Measurements from ENCODE around the gene PNO1. TPM values are rescaled to one million over a fixed set of nuclear protein-coding genes. Genes with fewer than 3 reads are reported as not detected.

The PNO1 gene
- total and polyA plus RNA-seq, 8 donors = 6.1 to 65.8 (median 16.4) TPM

DNA sequence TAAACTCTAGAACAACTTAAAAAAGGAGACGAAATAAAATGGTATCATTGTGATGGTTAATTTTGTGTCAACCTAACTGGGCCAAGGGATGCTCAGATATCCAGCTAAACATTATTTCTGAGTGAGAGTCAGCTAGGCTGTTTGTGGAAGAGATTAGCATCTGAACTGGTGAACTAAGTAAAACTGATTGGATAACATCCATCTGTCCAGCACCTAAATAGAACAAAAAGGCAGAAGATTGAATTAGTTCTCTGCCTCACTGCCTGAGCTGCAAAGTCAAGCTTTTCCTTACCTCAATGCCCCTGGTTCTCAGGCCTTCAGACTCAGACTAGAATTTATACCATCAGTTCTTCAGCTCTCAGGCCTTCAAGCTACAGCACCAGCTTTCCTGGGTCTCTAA is 64.6 kb downstream of the PNO1 start:
- intact Hi-C loops (cut with DNase I; ENCODE audit: low total_unique reads) = no loop called here
- no peaks in the 10 kb centered on the region for H3K9me3 ChIP-seq
- H3K27me3 ChIP-seq = no peaks in the 10 kb centered on the region
- 87 to 88% (median 88%) methylated on average over 1 of the region's 1 CpG for WGBS, 5 donors
- no peak for TF ChIP-seq POLR2A (IDR thresholded peaks at IDR 0.05)
- peak overlapping the region in 1 of 5 donors; percentile 23 for H3K27ac ChIP-seq
- H3K4me1 ChIP-seq = peaks cover 29 to 87% (median 58%) of the 10 kb centered on the region in 4 donors
- no peak for DNase-seq
- H3K4me3 ChIP-seq = no peak overlapping the region
- no peaks in the 10 kb centered on the region for H3K36me3 ChIP-seq

DNA sequence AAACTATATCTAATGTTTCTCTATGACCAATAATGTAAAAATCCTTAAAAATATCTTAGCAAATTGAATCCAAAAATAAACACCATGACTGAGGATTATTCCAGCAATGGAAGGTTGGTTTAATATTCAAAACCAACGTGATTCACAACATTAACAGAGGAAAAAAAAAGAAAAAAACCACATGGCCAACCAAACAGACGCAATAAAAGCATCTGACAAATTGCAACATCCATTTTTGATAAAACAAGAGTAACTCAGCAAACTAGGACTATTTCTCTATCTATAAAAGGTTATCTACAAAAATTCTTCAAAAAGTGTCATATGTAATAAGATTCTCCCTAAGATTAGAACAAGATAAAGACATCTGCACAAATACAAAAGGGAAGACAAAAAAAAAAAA is 65.7 kb downstream of the PNO1 start:
- Histone ChIP-seq H3K27ac (peak overlapping the region in 1 of 5 donors; percentile 23), H3K9me3 (no peaks in the 10 kb centered on the region), H3K36me3 (no peaks in the 10 kb centered on the region), H3K4me1 (peaks cover 28 to 82% (median 55%) of the 10 kb centered on the region in 4 donors), H3K27me3 (no peaks in the 10 kb centered on the region), H3K4me3 (no peak overlapping the region)
- TF ChIP-seq EP300 (IDR thresholded peaks at IDR 0.05) (no peak), POLR2AphosphoS5 (IDR thresholded peaks at IDR 0.05) (no peak), POLR2A (IDR thresholded peaks at IDR 0.05) (no peak)
- TF ChIP-seq, protein P1, sequence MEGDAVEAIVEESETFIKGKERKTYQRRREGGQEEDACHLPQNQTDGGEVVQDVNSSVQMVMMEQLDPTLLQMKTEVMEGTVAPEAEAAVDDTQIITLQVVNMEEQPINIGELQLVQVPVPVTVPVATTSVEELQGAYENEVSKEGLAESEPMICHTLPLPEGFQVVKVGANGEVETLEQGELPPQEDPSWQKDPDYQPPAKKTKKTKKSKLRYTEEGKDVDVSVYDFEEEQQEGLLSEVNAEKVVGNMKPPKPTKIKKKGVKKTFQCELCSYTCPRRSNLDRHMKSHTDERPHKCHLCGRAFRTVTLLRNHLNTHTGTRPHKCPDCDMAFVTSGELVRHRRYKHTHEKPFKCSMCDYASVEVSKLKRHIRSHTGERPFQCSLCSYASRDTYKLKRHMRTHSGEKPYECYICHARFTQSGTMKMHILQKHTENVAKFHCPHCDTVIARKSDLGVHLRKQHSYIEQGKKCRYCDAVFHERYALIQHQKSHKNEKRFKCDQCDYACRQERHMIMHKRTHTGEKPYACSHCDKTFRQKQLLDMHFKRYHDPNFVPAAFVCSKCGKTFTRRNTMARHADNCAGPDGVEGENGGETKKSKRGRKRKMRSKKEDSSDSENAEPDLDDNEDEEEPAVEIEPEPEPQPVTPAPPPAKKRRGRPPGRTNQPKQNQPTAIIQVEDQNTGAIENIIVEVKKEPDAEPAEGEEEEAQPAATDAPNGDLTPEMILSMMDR (IDR thresholded peaks at IDR 0.05) = no peak
- intact Hi-C loops (cut with DNase I; ENCODE audit: low total_unique reads) = no loop called here
- DNase-seq = no peak
- 41 to 50% (median 47%) methylated on average over 2 of the region's 2 CpGs for WGBS, 5 donors

DNA sequence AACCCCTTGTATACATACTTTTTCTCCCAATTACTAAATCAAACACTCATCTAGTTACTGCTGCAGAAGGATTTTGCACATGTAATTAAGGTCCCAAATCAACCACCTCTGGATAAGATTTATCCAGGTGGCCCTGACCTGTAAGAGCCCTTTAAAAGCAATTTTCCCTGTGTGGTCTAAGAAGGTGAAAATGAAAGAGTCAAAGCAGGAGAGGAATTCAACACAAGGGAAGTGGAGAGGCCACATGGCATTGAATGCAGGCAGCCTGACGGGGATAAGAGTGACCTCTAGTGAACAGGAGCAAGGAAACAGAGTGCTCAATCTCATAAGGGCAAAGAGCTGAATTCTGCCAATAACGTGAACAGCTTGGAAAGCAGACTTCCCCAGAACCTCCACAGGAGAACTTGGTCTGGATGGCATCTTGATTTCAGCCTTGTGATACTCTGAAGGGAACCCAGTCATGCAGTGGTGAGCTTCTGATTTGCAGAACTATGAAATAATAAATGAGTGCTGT is 67.5 kb downstream of the PNO1 start:
- H3K36me3 ChIP-seq = no peaks in the 10 kb centered on the region
- H3K27me3 ChIP-seq = no peaks in the 10 kb centered on the region
- intact Hi-C loops (cut with DNase I; ENCODE audit: low total_unique reads) = no loop called here
- WGBS, 5 donors = 2 to 18% (median 11%) methylated on average over 2 of the region's 2 CpGs
- peak overlapping the region in 3 of 5 donors; percentile 0 to 35 (median 7) for H3K27ac ChIP-seq
- no peaks in the 10 kb centered on the region for H3K9me3 ChIP-seq
- no peak overlapping the region for H3K4me3 ChIP-seq
- TF ChIP-seq EP300 (IDR thresholded peaks at IDR 0.05) = no peak
- TF ChIP-seq, protein P1 (IDR thresholded peaks at IDR 0.05) = peak in 2 of 7 experiments; percentile 9 to 17
- no peak for TF ChIP-seq POLR2A (IDR thresholded peaks at IDR 0.05)
- TF ChIP-seq POLR2AphosphoS5 (IDR thresholded peaks at IDR 0.05) = peak in 1 of 3 donors; percentile 49
- peaks cover 26 to 76% (median 50%) of the 10 kb centered on the region in 4 donors for H3K4me1 ChIP-seq
- peak; percentile 31 to 45 for DNase-seq

Other genes with a start within 250 kb of the PNO1 start
- 100 to 1,000 TPM in 1 of 5 donors, 10 to 100 TPM in 2, 1 to 10 TPM in 2; 3.2 to 101 (median 45.5) TPM for gene C1D, start 94.9 kb upstream of the PNO1 start, total RNA-seq
- 10 to 100 TPM; 14.8 to 30.4 (median 28.6) TPM for gene C1D, start 94.9 kb upstream of the PNO1 start, polyA plus RNA-seq
- gene PPP3R1, start 94.6 kb downstream of the PNO1 start, total RNA-seq = 10 to 100 TPM in 4 of 5 donors, 1 to 10 TPM in 1; 1.2 to 65.7 (median 24.5) TPM
- gene PPP3R1, start 94.6 kb downstream of the PNO1 start, polyA plus RNA-seq = 10 to 100 TPM; 12.3 to 19.6 (median 14.9) TPM
- 100 to 1,000 TPM in 1 of 5 donors, 10 to 100 TPM in 2, 1 to 10 TPM in 1, not detected in 1; 6.2 to 107 (median 19.2) TPM for gene CNRIP1, start 162.1 kb downstream of the PNO1 start, total RNA-seq
- gene CNRIP1, start 162.1 kb downstream of the PNO1 start, polyA plus RNA-seq = 10 to 100 TPM in 2 of 3 donors, 1 to 10 TPM in 1; 8.3 to 28.0 (median 21.4) TPM
- 10 to 100 TPM in 1 of 5 donors, 1 to 10 TPM in 3, under 1 TPM in 1; 0.45 to 13.2 (median 2.6) TPM for gene PLEK, start 207.4 kb downstream of the PNO1 start, total RNA-seq
- gene PLEK, start 207.4 kb downstream of the PNO1 start, polyA plus RNA-seq = 10 to 100 TPM in 1 of 3 donors, 1 to 10 TPM in 2; 3.8 to 18.1 (median 5.5) TPM

Data from stomach (tissue), 9 donors.